K562 (cell line): ENCODE results near the gene SMAD5.

Experiments used
- ETV1 ChIP-seq: fragments of 450-650 bp; conservative IDR thresholded peaks from 2 replicates; pipeline ENCODE4 v1.6.1; 2016; ENCODE audit warnings: missing genetic modification characterization, control low read depth, low read depth, missing compliant biosample characterization
- ZNF785 ChIP-seq: fragments of 250-450 bp; sonication (Bioruptor Pico); IDR thresholded peaks from 2 replicates; pipeline ENCODE4 v1.4.0; 2020; ENCODE audit warnings: mild to moderate bottlenecking

GRCh38 chr5:136101884-136102283 is 30.8 kb upstream of the SMAD5 start:
- no peak for TF ChIP-seq ETV1 (tag)
- TF ChIP-seq ZNF785 (CRISPR knock-in tag) = no peak
